Endothelial cell of umbilical vein (primary cell): Measurements from ENCODE around the gene RBM47.
"Not testable (repeated sequence)": the region's sequence is repeated elsewhere in the genome, so short reads cannot be mapped to it uniquely, and the experiment has no call there.

Source experiments
- CTCF ChIP-seq, 2 donors: IDR thresholded peaks; 1 replicate in 1 of 2; 2 replicates in 1 of 2; pipeline ENCODE4 v1.5.1; 2011; ENCODE audit warnings: low read length in 2 of 2, mild to moderate bottlenecking in 2 of 2, moderate library complexity in 2 of 2, control low read depth in 1 of 2, inconsistent platforms in 1 of 2, low read depth in 1 of 2; ENCODE audit not compliant: insufficient read depth in 1 of 2; ENCODE audit errors: extremely low read depth in 1 of 2
- JUN ChIP-seq: IDR thresholded peaks from 2 replicates; pipeline ENCODE4 v1.6.1; 2011; ENCODE audit warnings: borderline replicate concordance, low read depth; ENCODE audit not compliant: insufficient read length, insufficient read depth
- MYC ChIP-seq: IDR thresholded peaks from one replicate; pipeline ENCODE4 v1.6.1; 2011; ENCODE audit warnings: mild to moderate bottlenecking, low read depth, low read length
- POLR2A ChIP-seq: IDR thresholded peaks from 2 replicates; pipeline ENCODE4 v1.6.1; 2012; ENCODE audit warnings: low read depth, mild to moderate bottlenecking, control low read depth, low read length
- POLR2AphosphoS5 ChIP-seq: IDR thresholded peaks from 2 replicates; pipeline ENCODE4 v1.6.1; 2012; ENCODE audit warnings: low read depth, mild to moderate bottlenecking, control low read depth, low read length, moderate library complexity; ENCODE audit not compliant: insufficient read depth

DNA sequence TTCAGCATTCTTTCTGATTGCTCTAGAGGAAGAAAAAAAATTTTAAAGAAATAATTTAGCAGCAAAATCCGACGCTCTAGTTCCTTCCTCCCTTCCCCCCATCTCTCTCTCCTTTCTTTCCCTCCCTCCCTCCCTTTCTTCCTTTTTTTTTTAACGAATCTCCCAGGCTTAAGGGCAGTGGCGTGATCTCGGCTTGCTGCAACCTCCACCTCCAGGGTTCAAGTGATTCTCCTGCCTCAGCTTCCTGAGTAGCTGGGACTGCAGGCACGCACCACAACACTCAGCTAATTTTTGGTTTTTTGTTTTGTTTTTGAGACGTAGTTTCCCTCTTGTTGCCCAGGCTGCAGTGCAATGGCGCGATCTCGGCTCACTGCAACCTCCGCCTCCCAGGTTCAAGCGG is 75.0 kb downstream of the RBM47 start:
- not testable (repeated sequence) for TF ChIP-seq CTCF (IDR thresholded peaks at IDR 0.05; ENCODE audit: extremely low read depth in 1 of 2, insufficient read depth in 1 of 2, low read depth in 1 of 2, low read length in 2 of 2); POLR2A; JUN; MYC; POLR2AphosphoS5
